ENCODE measurements around the gene WDR82. TPM values are rescaled to one million over a fixed set of nuclear protein-coding genes. Genes with fewer than 3 reads are reported as not detected.
A peak's percentile ranks its signal among the peaks of the same experiment; 100 is the strongest.

WDR82 gene
- total and polyA plus RNA-seq, 12 donors, result 23.8 to 84.0 (median 54.4) TPM

GRCh38 chr3:52313188-52313773, 34.8 kb upstream of the WDR82 start:
- WGBS, 4 donors, result 79 to 100% (median 86%) methylated on average over 2 of the region's 2 CpGs
- no peaks in the 10 kb centered on the region for H3K27me3 ChIP-seq
- intact Hi-C loops (cut with DNase I), result no loop called here
- TF ChIP-seq CTCF (IDR thresholded peaks at IDR 0.05), result no peak
- no peak for TF ChIP-seq POLR2A (IDR thresholded peaks at IDR 0.05)
- H3K4me1 ChIP-seq (replicated peaks in 1 of 2), result peaks cover 0 to 15% of the 10 kb centered on the region in 2 donors
- H3K27ac ChIP-seq, result peak overlapping the region in 2 of 5 donors; percentile 52 to 55
- H3K4me3 ChIP-seq, result no peak overlapping the region
- DNase-seq, result no peak
- H3K36me3 ChIP-seq (replicated peaks in 1 of 2), result no peaks in the 10 kb centered on the region
- no peaks in the 10 kb centered on the region for H3K9me3 ChIP-seq (replicated peaks in 1 of 3)

- no peaks in the 10 kb centered on the region for H3K9me3 ChIP-seq (replicated peaks in 1 of 3)
- intact Hi-C loops (cut with DNase I), result no loop called here
- TF ChIP-seq CTCF (IDR thresholded peaks at IDR 0.05) (no peak), POLR2A (IDR thresholded peaks at IDR 0.05) (no peak)
- peaks cover 0 to 21% of the 10 kb centered on the region in 2 donors for H3K4me1 ChIP-seq (replicated peaks in 1 of 2)
- H3K27ac ChIP-seq, result no peak overlapping the region
- DNase-seq, result no peak
- no peak overlapping the region for H3K4me3 ChIP-seq
- H3K36me3 ChIP-seq (replicated peaks in 1 of 2), result no peaks in the 10 kb centered on the region
- 61 to 93% (median 87%) methylated on average over 2 to 9 of the region's 9 CpGs for WGBS, 4 donors
- no peaks in the 10 kb centered on the region for H3K27me3 ChIP-seq
Measured at GRCh38 chr3:52311576-52312119, 33.2 kb upstream of the WDR82 start.

- Histone ChIP-seq H3K4me1 (replicated peaks in 1 of 2) (peaks cover 0 to 21% of the 10 kb centered on the region in 2 donors), H3K27ac (no peak overlapping the region), H3K4me3 (no peak overlapping the region), H3K36me3 (replicated peaks in 1 of 2) (no peaks in the 10 kb centered on the region), H3K27me3 (no peaks in the 10 kb centered on the region), H3K9me3 (replicated peaks in 1 of 3) (no peaks in the 10 kb centered on the region)
- DNase-seq, result no peak
- TF ChIP-seq POLR2A (IDR thresholded peaks at IDR 0.05), result no peak
- TF ChIP-seq CTCF (IDR thresholded peaks at IDR 0.05), result no peak
- 86 to 100% (median 91%) methylated on average over 3 to 9 of the region's 9 CpGs for WGBS, 4 donors
- intact Hi-C loops (cut with DNase I), result no loop called here
Measured at GRCh38 chr3:52310861-52311575, 32.6 kb upstream of the WDR82 start.

GRCh38 chr3:52308308-52308707, 29.9 kb upstream of the WDR82 start:
- no peak overlapping the region for H3K27ac ChIP-seq
- intact Hi-C loops (cut with DNase I), result no loop called here
- TF ChIP-seq POLR2A (IDR thresholded peaks at IDR 0.05) (no peak), CTCF (IDR thresholded peaks at IDR 0.05) (no peak)
- peaks cover 0 to 8% of the 10 kb centered on the region in 2 donors for H3K4me1 ChIP-seq (replicated peaks in 1 of 2)
- WGBS, 4 donors, result 25 to 80% (median 51%) methylated on average over 1 of the region's 1 CpG
- DNase-seq, result peak in 1 of 7 donors; percentile 20
- H3K27me3 ChIP-seq, result no peaks in the 10 kb centered on the region
- H3K36me3 ChIP-seq (replicated peaks in 1 of 2), result no peaks in the 10 kb centered on the region
- H3K9me3 ChIP-seq (replicated peaks in 1 of 3), result no peaks in the 10 kb centered on the region
- H3K4me3 ChIP-seq, result no peak overlapping the region

All from adrenal gland (tissue), 12 donors.